AG10803 (cell line): ENCODE data around the gene RFX7.

ENCODE experiments used
- DNase-seq: peaks from one replicate; pipeline ENCODE4 v3.0.0; 2010; ENCODE audit warnings: low read depth
- H3K4me3 ChIP-seq: 2 replicates; pipeline ENCODE4 v1.5.1; 2011; ENCODE audit warnings: mild to moderate bottlenecking, low read length, control low read depth
- CTCF ChIP-seq: conservative IDR thresholded peaks from 2 replicates; pipeline ENCODE4 v1.5.1; 2011; ENCODE audit warnings: mild to moderate bottlenecking, low read length, control low read depth, inconsistent platforms

Gene RFX7

GRCh38 chr15:56242576-56243162 lies 1.0 kb downstream of the RFX7 start:
- no peak for DNase-seq
- peak overlapping the region; percentile 74 for H3K4me3 ChIP-seq
- no peak for TF ChIP-seq CTCF

GRCh38 chr15:56241374-56242105 lies 2.1 kb downstream of the RFX7 start:
- no peak for TF ChIP-seq CTCF
- peak overlapping the region; percentile 74 for H3K4me3 ChIP-seq
- no peak for DNase-seq

GRCh38 chr15:56240390-56240789 lies 3.3 kb downstream of the RFX7 start:
- TF ChIP-seq CTCF, result no peak
- no peak for DNase-seq
- H3K4me3 ChIP-seq, result peak overlapping the region; percentile 15

- no peak for DNase-seq
- H3K4me3 ChIP-seq, result no peak overlapping the region
- TF ChIP-seq CTCF, result no peak
Measured at GRCh38 chr15:56236197-56236596, 7.5 kb downstream of the RFX7 start.

GRCh38 chr15:56234804-56235203 lies 8.9 kb downstream of the RFX7 start:
- TF ChIP-seq CTCF, result no peak
- no peak overlapping the region for H3K4me3 ChIP-seq
- peak; percentile 42 for DNase-seq

- TF ChIP-seq CTCF, result no peak
- H3K4me3 ChIP-seq, result no peak overlapping the region
- no peak for DNase-seq
Measured at GRCh38 chr15:56233549-56233948, 10.1 kb downstream of the RFX7 start.

GRCh38 chr15:56232058-56232457 lies 11.6 kb downstream of the RFX7 start:
- TF ChIP-seq CTCF, result no peak
- no peak overlapping the region for H3K4me3 ChIP-seq
- no peak for DNase-seq
